NB4 (cell line): ENCODE measurements around the gene GRIK4.

ENCODE experiments used
- CTCF ChIP-seq: IDR thresholded peaks from one replicate; pipeline ENCODE4 v1.5.1; 2012; ENCODE audit warnings: low read depth, low read length
- MAX ChIP-seq: IDR thresholded peaks from 2 replicates; pipeline ENCODE4 v1.6.1; 2011; ENCODE audit warnings: low read depth, low read length
- POLR2A ChIP-seq: IDR thresholded peaks from 2 replicates; pipeline ENCODE4 v1.6.1; 2011; ENCODE audit warnings: mild to moderate bottlenecking; ENCODE audit not compliant: insufficient read length; ENCODE audit errors: extremely low read depth

- TF ChIP-seq POLR2A (no peak), CTCF (peak; percentile 71), MAX (no peak)
Observed at GRCh38 chr11:120715239-120715638, 203.7 kb downstream of the GRIK4 start.
